RCC 7860 (cell line): ENCODE data around the gene AK6.
"Not testable (repeated sequence)": the region's sequence is repeated elsewhere in the genome, so short reads cannot be mapped to it uniquely, and the experiment has no call there.

Experiments used
- DNase-seq: peaks from one replicate; pipeline ENCODE4 v3.0.0-alpha.2; 2015; ENCODE audit warnings: low spot score
- FAIRE-seq: peaks from 2 replicates; lab custom pipeline; 2012; peaks lifted over from hg19 to GRCh38; lab: Jason Lieb, UNC

AK6 gene

GRCh38 chr5:69341520-69342161, 27.7 kb downstream of the AK6 start:
- no peak for FAIRE-seq

GRCh38 chr5:69335341-69335935, 33.9 kb downstream of the AK6 start:
- FAIRE-seq: no peak
- DNase-seq: no peak

More at GRCh38 chr5:69341520-69342161, 27.7 kb downstream of the AK6 start:
- no peak for DNase-seq

GRCh38 chr5:69334793-69335268, 34.5 kb downstream of the AK6 start:
- DNase-seq (peak; percentile 29), FAIRE-seq (no peak)

- not testable (repeated sequence) for DNase-seq, FAIRE-seq
These were observed 35.5 kb downstream of the AK6 start for GRCh38 chr5:69333668-69334315.

- no peak for DNase-seq
These were observed 37.5 kb downstream of the AK6 start for GRCh38 chr5:69331528-69332445.

GRCh38 chr5:69329905-69330489, 39.3 kb downstream of the AK6 start:
- FAIRE-seq (no peak), DNase-seq (no peak)

More at GRCh38 chr5:69331528-69332445, 37.5 kb downstream of the AK6 start:
- no peak for FAIRE-seq

GRCh38 chr5:69326365-69326764, 43.0 kb downstream of the AK6 start:
- FAIRE-seq (no peak), DNase-seq (no peak)

GRCh38 chr5:69317391-69317790, 51.9 kb downstream of the AK6 start:
- no peak for FAIRE-seq

GRCh38 chr5:69315972-69316371, 53.3 kb downstream of the AK6 start:
- no peak for DNase-seq
- no peak for FAIRE-seq

More at GRCh38 chr5:69317391-69317790, 51.9 kb downstream of the AK6 start:
- no peak for DNase-seq

- FAIRE-seq: no peak
These were observed 55.9 kb downstream of the AK6 start for GRCh38 chr5:69313428-69313827.

GRCh38 chr5:69312459-69313160, 56.7 kb downstream of the AK6 start:
- DNase-seq (no peak), FAIRE-seq (no peak)

More at GRCh38 chr5:69313428-69313827, 55.9 kb downstream of the AK6 start:
- no peak for DNase-seq

GRCh38 chr5:69309380-69309779, 59.9 kb downstream of the AK6 start:
- DNase-seq (no peak), FAIRE-seq (no peak)

- FAIRE-seq (no peak), DNase-seq (no peak)
These were observed 61.2 kb downstream of the AK6 start for GRCh38 chr5:69308046-69308553.

GRCh38 chr5:69305512-69305911, 63.8 kb downstream of the AK6 start:
- DNase-seq (no peak), FAIRE-seq (no peak)
